ENCODE results near the gene NFS1. TPM values are rescaled to one million over a fixed set of nuclear protein-coding genes. Genes with fewer than 3 reads are reported as not detected.

Gene NFS1
- total RNA-seq, 2 donors from 2014 or later, result 41.2 to 56.7 TPM

GRCh38 chr20:35737865-35738333, 38.7 kb upstream of the NFS1 start:
- TF ChIP-seq CTCF (IDR thresholded peaks at IDR 0.05) (no peak), POLR2AphosphoS5 (IDR thresholded peaks at IDR 0.05) (no peak), POLR2A (IDR thresholded peaks at IDR 0.05) (no peak)
- peaks cover 8% of the 10 kb centered on the region for H3K4me1 ChIP-seq (replicated peaks)
- 93% methylated on average over 15 of the region's 15 CpGs for WGBS
- intact Hi-C loops (cut with DNase I), result no loop called here
- peaks cover 0 to 4% of the 10 kb centered on the region in 2 donors for H3K36me3 ChIP-seq
- H3K4me3 ChIP-seq, result no peak overlapping the region
- DNase-seq (ENCODE audit: low spot score), result no peak
- no peak overlapping the region for H3K27ac ChIP-seq
- H3K27me3 ChIP-seq (replicated peaks; ENCODE audit: insufficient read depth), result no peaks in the 10 kb centered on the region
- H3K9me3 ChIP-seq, result no peaks in the 10 kb centered on the region

- intact Hi-C loops (cut with DNase I), result no loop called here
- 48% methylated on average over 7 of the region's 7 CpGs for WGBS
- no peak for TF ChIP-seq POLR2AphosphoS5 (IDR thresholded peaks at IDR 0.05)
- TF ChIP-seq CTCF (IDR thresholded peaks at IDR 0.05), result no peak
- no peak for TF ChIP-seq POLR2A (IDR thresholded peaks at IDR 0.05)
- Histone ChIP-seq H3K27ac (no peak overlapping the region), H3K27me3 (replicated peaks; ENCODE audit: insufficient read depth) (no peaks in the 10 kb centered on the region), H3K36me3 (peaks cover 0 to 4% of the 10 kb centered on the region in 2 donors), H3K9me3 (no peaks in the 10 kb centered on the region), H3K4me3 (no peak overlapping the region), H3K4me1 (replicated peaks) (peaks cover 8% of the 10 kb centered on the region)
- DNase-seq (ENCODE audit: low spot score), result no peak
Measured at GRCh38 chr20:35735826-35736470, 36.8 kb upstream of the NFS1 start.

- peaks cover 0 to 4% of the 10 kb centered on the region in 2 donors for H3K36me3 ChIP-seq
- H3K9me3 ChIP-seq, result no peaks in the 10 kb centered on the region
- WGBS, result 61% methylated on average over 4 of the region's 4 CpGs
- no peak overlapping the region for H3K4me3 ChIP-seq
- H3K4me1 ChIP-seq (replicated peaks), result peaks cover 8% of the 10 kb centered on the region
- no peak for DNase-seq (ENCODE audit: low spot score)
- H3K27ac ChIP-seq, result no peak overlapping the region
- no peaks in the 10 kb centered on the region for H3K27me3 ChIP-seq (replicated peaks; ENCODE audit: insufficient read depth)
- TF ChIP-seq POLR2AphosphoS5 (IDR thresholded peaks at IDR 0.05), result no peak
- no peak for TF ChIP-seq CTCF (IDR thresholded peaks at IDR 0.05)
- no peak for TF ChIP-seq POLR2A (IDR thresholded peaks at IDR 0.05)
- intact Hi-C loops (cut with DNase I), result no loop called here
Measured at GRCh38 chr20:35734777-35735649, 35.9 kb upstream of the NFS1 start.

- Histone ChIP-seq H3K4me3 (no peak overlapping the region), H3K36me3 (peaks cover 0 to 4% of the 10 kb centered on the region in 2 donors), H3K27ac (no peak overlapping the region), H3K27me3 (replicated peaks; ENCODE audit: insufficient read depth) (no peaks in the 10 kb centered on the region), H3K9me3 (no peaks in the 10 kb centered on the region), H3K4me1 (replicated peaks) (peaks cover 4% of the 10 kb centered on the region)
- no peak for DNase-seq (ENCODE audit: low spot score)
- TF ChIP-seq CTCF (IDR thresholded peaks at IDR 0.05) (no peak), POLR2A (IDR thresholded peaks at IDR 0.05) (no peak), POLR2AphosphoS5 (IDR thresholded peaks at IDR 0.05) (no peak)
- intact Hi-C loops (cut with DNase I), result no loop called here
Measured at GRCh38 chr20:35734374-35734773, 35.2 kb upstream of the NFS1 start.

Measured in prostate gland (tissue), 2 donors.